Hepatocyte (in vitro differentiated cells): Measurements from ENCODE around the gene DUSP15. TPM values are rescaled to one million over a fixed set of nuclear protein-coding genes. Genes with fewer than 3 reads are reported as not detected.
A peak's percentile ranks its signal among the peaks of the same experiment; 100 is the strongest.

Experiments
- DNase-seq: peaks from one replicate; pipeline ENCODE4 v3.0.0-alpha.2; 2016; ENCODE audit warnings: low spot score
- H2AFZ ChIP-seq: fragments of 200-600 bp; sonication (generic); 2 replicates; pipeline ENCODE4 v1.6.0; 2016; ENCODE audit warnings: antibody characterized with exemption, mild to moderate bottlenecking
- H3K27ac ChIP-seq: fragments of 200-600 bp; sonication (generic); 2 replicates; pipeline ENCODE4 v1.5.1; 2016; ENCODE audit warnings: mild to moderate bottlenecking
- H3K27me3 ChIP-seq: fragments of 200-600 bp; sonication (generic); 2 replicates; pipeline ENCODE4 v1.6.1; 2016
- H3K36me3 ChIP-seq: fragments of 200-600 bp; sonication (generic); replicated peaks from 2 replicates; pipeline ENCODE4 v1.5.1; 2016; ENCODE audit warnings: low read depth; ENCODE audit not compliant: insufficient read depth
- H3K4me1 ChIP-seq: fragments of 200-600 bp; sonication (generic); 2 replicates; pipeline ENCODE4 v1.5.1; 2016; ENCODE audit warnings: mild to moderate bottlenecking, moderate library complexity; ENCODE audit not compliant: insufficient read depth
- H3K4me2 ChIP-seq: fragments of 200-600 bp; sonication (generic); 2 replicates; pipeline ENCODE4 v1.6.0; 2016
- H3K4me3 ChIP-seq: fragments of 200-600 bp; sonication (generic); 2 replicates; pipeline ENCODE4 v1.5.1; 2016; ENCODE audit warnings: mild to moderate bottlenecking
- H3K79me2 ChIP-seq: fragments of 200-600 bp; sonication (generic); 2 replicates; pipeline ENCODE4 v1.6.0; 2017; ENCODE audit warnings: mild to moderate bottlenecking
- H3K9me2 ChIP-seq: fragments of 200-600 bp; sonication (generic); replicated peaks from 2 replicates; pipeline ENCODE4 v1.6.0; 2017; ENCODE audit warnings: mild to moderate bottlenecking; ENCODE audit not compliant: insufficient read depth
- H3K9me3 ChIP-seq: fragments of 200-600 bp; sonication (generic); 2 replicates; pipeline ENCODE4 v1.5.1; 2016; ENCODE audit warnings: low read depth, mild to moderate bottlenecking
- H4K20me1 ChIP-seq: fragments of 200-600 bp; sonication (generic); 2 replicates; pipeline ENCODE4 v1.6.0; 2016; ENCODE audit warnings: mild to moderate bottlenecking; ENCODE audit not compliant: insufficient read depth, poor library complexity, severe bottlenecking
- EZH2 ChIP-seq: fragments of 200-600 bp; sonication (generic); IDR thresholded peaks from 2 replicates; pipeline ENCODE4 v1.6.1; 2016; ENCODE audit warnings: antibody characterized with exemption, mild to moderate bottlenecking, borderline replicate concordance
- EZH2phosphoT487 ChIP-seq: fragments of 200-600 bp; sonication (generic); IDR thresholded peaks from one replicate; pipeline ENCODE4 v1.6.1; 2018; ENCODE audit warnings: antibody characterized with exemption, mild to moderate bottlenecking, low read depth, moderate library complexity; ENCODE audit not compliant: unreplicated experiment, severe bottlenecking
- WGBS: methylation state at CpG from one replicate; pipeline ENCODE4 v1.1.6; 2016; ENCODE audit warnings: low lambda C conversion rate; ENCODE audit errors: missing lambda C conversion rate; 5-methylcytosine and 5-hydroxymethylcytosine counted together
- polyA plus RNA-seq: library from polyadenylated mRNA; unstranded; fragments of >200 nt; fragmentation: Nextera tagmentation; extraction: Ambion mirVana; gene quantifications from 2 replicates; pipeline ENCODE4 v1.2.1, GENCODE V29; 2016
- total RNA-seq: library from RNA; depleted of rRNA; stranded (reverse); fragments of >200 nt; gene quantifications from 2 replicates; pipeline ENCODE4 v1.2.3, GENCODE V29; 2014
- TF ChIP-seq, protein P1 (sequence below): fragments of 200-600 bp; sonication (generic); IDR thresholded peaks from 2 replicates; pipeline ENCODE4 v1.5.1; 2016; ENCODE audit warnings: antibody characterized with exemption, mild to moderate bottlenecking; ENCODE audit not compliant: poor library complexity

Gene DUSP15
- total and polyA plus RNA-seq, 2 experiments from 2014 or later, result 10.2 to 23.0 TPM

DNA sequence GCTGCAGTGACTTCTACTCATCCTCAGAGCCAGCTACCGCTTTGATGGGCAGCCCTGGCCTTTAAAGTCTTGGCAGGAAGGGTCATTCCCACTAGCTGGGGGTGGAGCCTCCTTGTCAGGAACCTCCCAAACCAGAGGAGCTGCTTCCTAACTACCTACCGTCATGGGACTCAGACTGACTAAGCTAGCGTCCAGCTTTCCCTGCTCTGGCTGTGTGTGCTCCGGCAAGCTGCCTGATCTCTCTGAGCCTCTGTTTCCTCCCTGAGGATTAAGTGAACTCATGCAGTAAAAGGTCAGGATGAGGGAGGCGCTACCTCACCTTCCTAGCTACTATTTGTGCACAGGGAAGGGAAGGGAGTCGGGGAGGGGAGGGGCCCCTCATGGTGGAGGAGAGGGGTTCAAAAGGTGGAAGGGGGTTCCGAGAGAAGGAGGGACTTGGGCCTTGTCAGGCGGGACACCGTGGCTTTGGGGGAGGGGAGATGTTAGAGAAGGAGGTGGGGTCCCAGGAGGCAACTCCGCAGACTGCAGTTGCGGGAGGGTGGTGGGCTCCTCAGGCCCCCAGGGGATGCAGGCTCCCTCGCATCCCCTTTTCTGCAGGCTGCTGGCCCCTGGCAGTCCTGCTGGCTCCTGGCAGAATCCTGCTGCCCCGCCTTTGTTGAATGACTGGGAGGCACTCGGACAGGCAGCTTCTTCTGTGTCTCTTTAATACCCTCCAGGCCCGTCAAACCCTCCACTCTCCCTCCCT, 9.8 kb downstream of the DUSP15 start:
- no peaks in the 10 kb centered on the region for H3K36me3 ChIP-seq
- H3K9me2 ChIP-seq, result no peaks in the 10 kb centered on the region
- peak; percentile 63 for DNase-seq
- peaks cover 13% of the 10 kb centered on the region for H3K4me1 ChIP-seq
- H3K9me3 ChIP-seq, result no peaks in the 10 kb centered on the region
- H2AFZ ChIP-seq, result peak overlapping the region; percentile 95
- H3K27ac ChIP-seq, result peak overlapping the region; percentile 65
- peak overlapping the region; percentile 100 for H3K4me2 ChIP-seq
- no peaks in the 10 kb centered on the region for H4K20me1 ChIP-seq
- H3K27me3 ChIP-seq, result peaks cover 35% of the 10 kb centered on the region
- no peaks in the 10 kb centered on the region for H3K79me2 ChIP-seq
- H3K4me3 ChIP-seq, result peak overlapping the region; percentile 85
- TF ChIP-seq, protein P1, sequence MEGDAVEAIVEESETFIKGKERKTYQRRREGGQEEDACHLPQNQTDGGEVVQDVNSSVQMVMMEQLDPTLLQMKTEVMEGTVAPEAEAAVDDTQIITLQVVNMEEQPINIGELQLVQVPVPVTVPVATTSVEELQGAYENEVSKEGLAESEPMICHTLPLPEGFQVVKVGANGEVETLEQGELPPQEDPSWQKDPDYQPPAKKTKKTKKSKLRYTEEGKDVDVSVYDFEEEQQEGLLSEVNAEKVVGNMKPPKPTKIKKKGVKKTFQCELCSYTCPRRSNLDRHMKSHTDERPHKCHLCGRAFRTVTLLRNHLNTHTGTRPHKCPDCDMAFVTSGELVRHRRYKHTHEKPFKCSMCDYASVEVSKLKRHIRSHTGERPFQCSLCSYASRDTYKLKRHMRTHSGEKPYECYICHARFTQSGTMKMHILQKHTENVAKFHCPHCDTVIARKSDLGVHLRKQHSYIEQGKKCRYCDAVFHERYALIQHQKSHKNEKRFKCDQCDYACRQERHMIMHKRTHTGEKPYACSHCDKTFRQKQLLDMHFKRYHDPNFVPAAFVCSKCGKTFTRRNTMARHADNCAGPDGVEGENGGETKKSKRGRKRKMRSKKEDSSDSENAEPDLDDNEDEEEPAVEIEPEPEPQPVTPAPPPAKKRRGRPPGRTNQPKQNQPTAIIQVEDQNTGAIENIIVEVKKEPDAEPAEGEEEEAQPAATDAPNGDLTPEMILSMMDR, result no peak
- no peak for TF ChIP-seq EZH2
- no peak for TF ChIP-seq EZH2phosphoT487
- WGBS, result 7% methylated on average over 15 of the region's 15 CpGs

- Histone ChIP-seq H3K36me3 (no peaks in the 10 kb centered on the region), H3K4me2 (peak overlapping the region; percentile 100), H4K20me1 (no peaks in the 10 kb centered on the region), H3K27me3 (peaks cover 41% of the 10 kb centered on the region), H3K79me2 (no peaks in the 10 kb centered on the region), H2AFZ (no peak overlapping the region), H3K4me3 (no peak overlapping the region), H3K27ac (no peak overlapping the region), H3K9me3 (no peaks in the 10 kb centered on the region), H3K9me2 (no peaks in the 10 kb centered on the region), H3K4me1 (peaks cover 13% of the 10 kb centered on the region)
- DNase-seq, result no peak
- TF ChIP-seq EZH2 (no peak), EZH2phosphoT487 (no peak)
- TF ChIP-seq, protein P1, result no peak
- 73% methylated on average over 7 of the region's 7 CpGs for WGBS
Observed at GRCh38 chr20:31859998-31860380, 10.3 kb downstream of the DUSP15 start.

DNA sequence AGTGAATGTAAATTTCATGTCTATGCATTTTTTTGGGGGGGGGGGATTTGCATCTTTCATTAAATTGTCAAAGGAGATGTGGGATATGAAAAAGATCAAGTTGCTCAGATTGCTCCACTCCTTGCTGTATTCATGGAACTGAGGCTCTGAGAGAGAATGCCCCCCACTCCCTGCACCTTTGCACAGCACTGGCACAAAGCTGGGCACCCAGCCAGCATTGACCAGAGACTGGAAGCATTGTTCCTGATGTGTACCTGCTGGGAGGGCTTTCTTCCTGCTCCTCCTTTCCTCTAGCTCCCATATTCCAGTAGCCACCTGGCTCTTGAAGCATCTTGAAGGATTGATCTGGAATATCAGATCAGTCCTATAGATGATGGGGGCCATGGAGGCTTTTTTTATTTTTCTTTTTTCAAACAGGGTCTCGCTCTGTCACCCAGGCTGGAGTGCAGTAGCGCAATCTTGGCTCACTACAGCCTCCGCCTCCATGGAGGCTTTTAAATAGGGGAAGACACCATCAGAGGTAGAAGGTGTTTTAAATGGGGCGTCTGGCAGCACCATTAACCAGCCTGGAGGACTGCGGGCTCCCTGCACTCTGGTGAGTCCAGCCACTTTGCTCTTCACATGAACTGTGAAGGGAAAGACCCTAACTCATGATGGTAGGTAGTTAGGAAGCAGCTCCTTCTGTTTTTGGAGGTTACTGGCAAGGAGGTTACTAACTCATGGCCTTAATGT, 10.9 kb downstream of the DUSP15 start:
- Histone ChIP-seq H4K20me1 (no peaks in the 10 kb centered on the region), H3K27me3 (peaks cover 46% of the 10 kb centered on the region), H3K4me1 (peaks cover 13% of the 10 kb centered on the region), H3K27ac (no peak overlapping the region), H3K9me2 (no peaks in the 10 kb centered on the region), H3K36me3 (no peaks in the 10 kb centered on the region), H3K4me2 (no peak overlapping the region), H3K79me2 (no peaks in the 10 kb centered on the region), H2AFZ (no peak overlapping the region), H3K4me3 (no peak overlapping the region), H3K9me3 (no peaks in the 10 kb centered on the region)
- 93% methylated on average over 5 of the region's 5 CpGs for WGBS
- no peak for TF ChIP-seq EZH2phosphoT487
- TF ChIP-seq, protein P1, result no peak
- TF ChIP-seq EZH2, result no peak
- DNase-seq, result no peak
